Lung (tissue), 12 donors: Measurements from ENCODE around the gene KRT80. TPM values are rescaled to one million over a fixed set of nuclear protein-coding genes. Genes with fewer than 3 reads are reported as not detected.

Experiments
- ATAC-seq: fragments of 200-7000 bp; cut with Tn5 transposase; one replicate; pipeline ENCODE4 v1.9.1; 2020; ENCODE audit warnings: moderate number of reproducible peaks; ENCODE audit not compliant: insufficient read depth, low FRiP score
- DNase-seq, 3 donors: peaks; one replicate each; pipeline ENCODE4 v3.0.0-alpha.2; 2013 to 2017
- H3K27ac ChIP-seq, 2 donors: one replicate each; pipeline ENCODE4 v1.5.1; 2013; ENCODE audit warnings: mild to moderate bottlenecking in 2 of 2, moderate library complexity in 2 of 2, control low read depth in 1 of 2, inconsistent platforms in 1 of 2, low read depth in 1 of 2, low read length in 1 of 2
- H3K27me3 ChIP-seq, 3 donors: one replicate each; pipeline ENCODE4 v1.5.1; 2013; ENCODE audit warnings: low read length in 2 of 3; ENCODE audit not compliant: control insufficient read depth in 3 of 3, insufficient read depth in 3 of 3
- H3K36me3 ChIP-seq, 4 donors: one replicate each; pipeline ENCODE4 v1.5.1; 2013; ENCODE audit warnings: low read length in 4 of 4, mild to moderate bottlenecking in 1 of 4, moderate library complexity in 1 of 4; ENCODE audit not compliant: control insufficient read depth in 4 of 4, insufficient read depth in 4 of 4
- H3K4me1 ChIP-seq, 5 donors: one replicate each; pipeline ENCODE4 v1.5.1; 2013; ENCODE audit warnings: low read length in 5 of 5, mild to moderate bottlenecking in 2 of 5, moderate library complexity in 1 of 5; ENCODE audit not compliant: control insufficient read depth in 5 of 5, insufficient read depth in 5 of 5
- H3K4me3 ChIP-seq: one replicate; pipeline ENCODE4 v1.5.1; 2013; ENCODE audit warnings: mild to moderate bottlenecking, control low read depth, moderate library complexity
- H3K9ac ChIP-seq, 2 donors: one replicate each; pipeline ENCODE4 v1.5.1; 2013; ENCODE audit warnings: low read length in 2 of 2, control low read depth in 1 of 2; ENCODE audit not compliant: insufficient read depth in 1 of 2
- H3K9me3 ChIP-seq, 4 donors: one replicate each; pipeline ENCODE4 v1.5.1; 2013; ENCODE audit warnings: low read length in 3 of 4, mild to moderate bottlenecking in 1 of 4, moderate library complexity in 1 of 4; ENCODE audit not compliant: control insufficient read depth in 4 of 4, insufficient read depth in 3 of 4
- CTCF ChIP-seq: IDR thresholded peaks from 2 replicates; pipeline ENCODE4 v1.5.1; 2012; ENCODE audit warnings: mild to moderate bottlenecking; ENCODE audit errors: control extremely low read depth, extremely low read depth
- WGBS, 2 donors: extraction: QIAGEN DNeasy Blood & Tissue Kit; methylation state at CpG; one replicate each; pipeline ENCODE4 v1.1.7; 2013; 5-methylcytosine and 5-hydroxymethylcytosine counted together
- polyA plus RNA-seq, 2 donors: library from polyadenylated mRNA; stranded (reverse); fragments of 200-250 nt; gene quantifications; one replicate each; pipeline ENCODE4 v1.2.1, GENCODE V29; 2013
- total RNA-seq, 2 donors: library from RNA; depleted of rRNA in 1 of 2; stranded (reverse); fragments of >200 nt in 1 of 2; gene quantifications; one replicate each; pipeline ENCODE4 v1.2.1, GENCODE V29; 2014 to 2021
- donor health status: control.
- donor health status: control.
- donor health status: Bipolar disorder and iron deficiency.
- donor health status: healthy.
- donor health status: DM: yes; HTN: yes; CAD: no.

KRT80 gene
- total and polyA plus RNA-seq, 4 donors: 1.8 to 15.5 (median 8.6) TPM

GRCh38 chr12:52227606-52228166 lies 35.9 kb upstream of the KRT80 start:
- H3K27ac ChIP-seq: no peak overlapping the region
- no peaks in the 10 kb centered on the region for H3K9me3 ChIP-seq
- no peak for DNase-seq
- no peak for ATAC-seq
- no peaks in the 10 kb centered on the region for H3K36me3 ChIP-seq
- H3K4me1 ChIP-seq: peaks cover 0 to 9% (median 0%) of the 10 kb centered on the region in 5 donors
- no peak overlapping the region for H3K4me3 ChIP-seq
- 64 to 67% methylated on average over 5 of the region's 5 CpGs for WGBS, 2 donors
- H3K9ac ChIP-seq: no peak overlapping the region
- no peak for TF ChIP-seq CTCF
- H3K27me3 ChIP-seq: peaks cover 0 to 20% (median 20%) of the 10 kb centered on the region in 3 donors

GRCh38 chr12:52226446-52226845 lies 34.6 kb upstream of the KRT80 start:
- H3K27ac ChIP-seq: no peak overlapping the region
- no peak overlapping the region for H3K9ac ChIP-seq
- no peak for TF ChIP-seq CTCF
- ATAC-seq: no peak
- peaks cover 0 to 9% (median 8%) of the 10 kb centered on the region in 3 donors for H3K27me3 ChIP-seq
- no peaks in the 10 kb centered on the region for H3K36me3 ChIP-seq
- peaks cover 0 to 7% (median 0%) of the 10 kb centered on the region in 5 donors for H3K4me1 ChIP-seq
- peaks cover 0 to 2% (median 0%) of the 10 kb centered on the region in 4 donors for H3K9me3 ChIP-seq
- WGBS, 2 donors: 57 to 69% methylated on average over 4 of the region's 4 CpGs
- no peak overlapping the region for H3K4me3 ChIP-seq
- DNase-seq: no peak

- Histone ChIP-seq H3K4me1 (peaks cover 0 to 7% (median 0%) of the 10 kb centered on the region in 5 donors), H3K36me3 (no peaks in the 10 kb centered on the region), H3K9ac (no peak overlapping the region), H3K4me3 (no peak overlapping the region), H3K9me3 (peaks cover 0 to 2% (median 0%) of the 10 kb centered on the region in 4 donors), H3K27me3 (peaks cover 0 to 6% (median 3%) of the 10 kb centered on the region in 3 donors), H3K27ac (no peak overlapping the region)
- WGBS, 2 donors: 77% methylated on average over 4 of the region's 4 CpGs
- DNase-seq (no peak), ATAC-seq (no peak)
- TF ChIP-seq CTCF: no peak
These were observed 33.9 kb upstream of the KRT80 start for GRCh38 chr12:52225752-52226151.

- Histone ChIP-seq H3K27me3 (peaks cover 0 to 7% (median 0%) of the 10 kb centered on the region in 3 donors), H3K9me3 (peaks cover 0 to 2% (median 0%) of the 10 kb centered on the region in 4 donors), H3K27ac (no peak overlapping the region), H3K4me3 (no peak overlapping the region), H3K36me3 (no peaks in the 10 kb centered on the region), H3K4me1 (peaks cover 0 to 6% (median 0%) of the 10 kb centered on the region in 5 donors), H3K9ac (no peak overlapping the region)
- ATAC-seq (no peak), DNase-seq (no peak)
- TF ChIP-seq CTCF: no peak
- 52 to 74% methylated on average over 3 of the region's 3 CpGs for WGBS, 2 donors
These were observed 32.3 kb upstream of the KRT80 start for GRCh38 chr12:52224151-52224550.
